GM23248 (cell line): ENCODE data around the gene DYSF.

Source experiments
- EZH2 ChIP-seq: fragments of 200-600 bp; sonication (generic); IDR thresholded peaks from 2 replicates; pipeline ENCODE4 v1.6.1; 2018; ENCODE audit warnings: antibody characterized with exemption, mild to moderate bottlenecking; ENCODE audit not compliant: insufficient read depth, poor library complexity, severe bottlenecking
- EZH2phosphoT487 ChIP-seq: fragments of 200-600 bp; sonication (generic); IDR thresholded peaks from 2 replicates; pipeline ENCODE4 v1.6.1; 2018; ENCODE audit warnings: antibody characterized with exemption, moderate library complexity, mild to moderate bottlenecking, low read depth; ENCODE audit not compliant: insufficient read depth

DNA sequence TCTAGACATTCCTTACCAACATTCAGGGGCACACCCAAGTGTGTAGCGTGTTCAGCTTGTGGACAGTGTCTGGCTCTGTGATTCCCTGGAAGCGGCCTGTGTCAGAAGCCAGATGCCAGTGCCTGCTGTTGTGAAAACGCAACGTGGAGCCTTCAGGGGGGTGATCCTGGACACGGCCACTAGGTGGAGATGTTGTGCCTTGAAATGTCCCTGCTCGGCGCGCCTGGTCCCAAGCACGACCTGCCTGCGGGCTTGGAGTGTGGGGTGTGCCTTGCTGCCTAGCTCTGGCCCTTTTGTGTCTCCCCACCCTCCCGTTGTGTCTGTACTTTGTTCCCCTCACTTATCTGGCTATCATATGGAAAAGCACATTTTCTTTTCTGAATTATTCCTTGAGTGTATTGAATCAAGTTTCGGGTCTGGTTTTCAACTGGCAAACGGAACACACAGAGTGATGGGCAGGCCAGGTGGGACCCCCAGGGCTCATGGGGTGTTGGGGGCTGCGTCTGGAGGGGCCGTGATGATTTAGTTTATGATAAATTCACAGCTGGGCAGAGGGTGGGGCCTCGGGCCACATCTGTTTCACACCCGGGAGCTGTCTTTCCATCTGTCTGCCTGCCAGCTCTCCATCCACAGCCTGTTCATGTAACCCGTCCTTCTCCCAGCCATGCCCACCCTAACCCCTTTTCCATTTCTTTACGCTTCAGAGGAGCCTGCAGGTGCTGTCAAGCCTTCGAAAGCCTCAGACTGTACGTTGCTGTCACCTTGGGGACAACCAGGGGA lies 95.5 kb downstream of the DYSF start:
- TF ChIP-seq EZH2 (no peak), EZH2phosphoT487 (no peak)
